ENCODE measurements around the gene AMMECR1L. TPM values are rescaled to one million over a fixed set of nuclear protein-coding genes. Genes with fewer than 3 reads are reported as not detected.

AMMECR1L gene
- total and polyA plus RNA-seq, 10 of the 15 experiments (the other 5 are each of a cell fraction or from before 2014, with no cell fraction given), result 2.7 to 12.1 (median 8.0) TPM

- TF ChIP-seq, protein P1, sequence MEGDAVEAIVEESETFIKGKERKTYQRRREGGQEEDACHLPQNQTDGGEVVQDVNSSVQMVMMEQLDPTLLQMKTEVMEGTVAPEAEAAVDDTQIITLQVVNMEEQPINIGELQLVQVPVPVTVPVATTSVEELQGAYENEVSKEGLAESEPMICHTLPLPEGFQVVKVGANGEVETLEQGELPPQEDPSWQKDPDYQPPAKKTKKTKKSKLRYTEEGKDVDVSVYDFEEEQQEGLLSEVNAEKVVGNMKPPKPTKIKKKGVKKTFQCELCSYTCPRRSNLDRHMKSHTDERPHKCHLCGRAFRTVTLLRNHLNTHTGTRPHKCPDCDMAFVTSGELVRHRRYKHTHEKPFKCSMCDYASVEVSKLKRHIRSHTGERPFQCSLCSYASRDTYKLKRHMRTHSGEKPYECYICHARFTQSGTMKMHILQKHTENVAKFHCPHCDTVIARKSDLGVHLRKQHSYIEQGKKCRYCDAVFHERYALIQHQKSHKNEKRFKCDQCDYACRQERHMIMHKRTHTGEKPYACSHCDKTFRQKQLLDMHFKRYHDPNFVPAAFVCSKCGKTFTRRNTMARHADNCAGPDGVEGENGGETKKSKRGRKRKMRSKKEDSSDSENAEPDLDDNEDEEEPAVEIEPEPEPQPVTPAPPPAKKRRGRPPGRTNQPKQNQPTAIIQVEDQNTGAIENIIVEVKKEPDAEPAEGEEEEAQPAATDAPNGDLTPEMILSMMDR (IDR thresholded peaks at IDR 0.05 in 2 of 3, conservative IDR thresholded peaks at IDR 0.05 in 1 of 3; ENCODE audit: control insufficient read depth in 2 of 3, extremely low read depth in 1 of 3, insufficient read depth in 1 of 3, low read depth in 3 of 3, low read length in 3 of 3), result no peak
These were observed 7.7 kb upstream of the AMMECR1L start (continued) for GRCh38 chr2:127893494-127893893.

- intact Hi-C loops (cut with micrococcal nuclease; ENCODE audit: unreplicated experiment), result no loop called here
- BruUV-seq (replicated peaks), result no TSS peak
- POLR2A ChIA-PET, result no interaction called here
These were observed 7.3 kb upstream of the AMMECR1L start for GRCh38 chr2:127893033-127893432.

More at GRCh38 chr2:127893033-127893432, 7.3 kb upstream of the AMMECR1L start:
- Histone ChIP-seq H4K20me1 (ENCODE audit: control insufficient read depth, insufficient read depth) (no peaks in the 10 kb centered on the region), H3K79me2 (ENCODE audit: control insufficient read depth, insufficient read depth, low read length) (no peaks in the 10 kb centered on the region), H3K27me3 (replicated peaks in 1 of 2; ENCODE audit: control insufficient read depth in 2 of 2, insufficient read depth in 2 of 2, low read length in 1 of 2) (no peaks in the 10 kb centered on the region), H2AFZ (ENCODE audit: control insufficient read depth, low read depth, low read length) (no peak overlapping the region), H3K4me2 (ENCODE audit: control insufficient read depth, insufficient read depth) (no peak overlapping the region), H3K27ac (ENCODE audit: control insufficient read depth, insufficient read depth) (no peak overlapping the region), H3K4me1 (ENCODE audit: control insufficient read depth, insufficient read depth, low read length) (no peaks in the 10 kb centered on the region), H3K4me3 (no peak overlapping the region), H3K36me3 (ENCODE audit: control insufficient read depth in 2 of 2, insufficient read depth in 2 of 2, low read length in 1 of 2) (no peaks in the 10 kb centered on the region), H3K9ac (ENCODE audit: control insufficient read depth, insufficient read depth, low read length) (no peak overlapping the region), H3K9me3 (replicated peaks; ENCODE audit: control insufficient read depth, insufficient read depth, low read length) (no peaks in the 10 kb centered on the region)
- ChIA-PET SMC1A (ENCODE audit: uncharacterized antibody, unreplicated experiment) (no interaction called here), CTCF (no interaction called here), RAD21 (ENCODE audit: unreplicated experiment) (no interaction called here)
- DNase-seq (ENCODE audit: low read depth, low spot score), result no peak
- TF ChIP-seq BRCA1 (IDR thresholded peaks at IDR 0.05; ENCODE audit: low read depth, low read length) (no peak), ATF2 (IDR thresholded peaks at IDR 0.05; ENCODE audit: low read length) (no peak), NFYB (IDR thresholded peaks at IDR 0.05; ENCODE audit: insufficient read depth, low read depth, low read length) (no peak), ZNF217 (IDR thresholded peaks at IDR 0.05) (no peak), EP300 (IDR thresholded peaks at IDR 0.05; ENCODE audit: borderline replicate concordance in 1 of 2, control insufficient read depth in 1 of 2, low read depth in 2 of 2, low read length in 2 of 2) (no peak), WRNIP1 (IDR thresholded peaks at IDR 0.05; ENCODE audit: borderline replicate concordance, low read depth, low read length) (no peak)
- TF ChIP-seq, protein P2, sequence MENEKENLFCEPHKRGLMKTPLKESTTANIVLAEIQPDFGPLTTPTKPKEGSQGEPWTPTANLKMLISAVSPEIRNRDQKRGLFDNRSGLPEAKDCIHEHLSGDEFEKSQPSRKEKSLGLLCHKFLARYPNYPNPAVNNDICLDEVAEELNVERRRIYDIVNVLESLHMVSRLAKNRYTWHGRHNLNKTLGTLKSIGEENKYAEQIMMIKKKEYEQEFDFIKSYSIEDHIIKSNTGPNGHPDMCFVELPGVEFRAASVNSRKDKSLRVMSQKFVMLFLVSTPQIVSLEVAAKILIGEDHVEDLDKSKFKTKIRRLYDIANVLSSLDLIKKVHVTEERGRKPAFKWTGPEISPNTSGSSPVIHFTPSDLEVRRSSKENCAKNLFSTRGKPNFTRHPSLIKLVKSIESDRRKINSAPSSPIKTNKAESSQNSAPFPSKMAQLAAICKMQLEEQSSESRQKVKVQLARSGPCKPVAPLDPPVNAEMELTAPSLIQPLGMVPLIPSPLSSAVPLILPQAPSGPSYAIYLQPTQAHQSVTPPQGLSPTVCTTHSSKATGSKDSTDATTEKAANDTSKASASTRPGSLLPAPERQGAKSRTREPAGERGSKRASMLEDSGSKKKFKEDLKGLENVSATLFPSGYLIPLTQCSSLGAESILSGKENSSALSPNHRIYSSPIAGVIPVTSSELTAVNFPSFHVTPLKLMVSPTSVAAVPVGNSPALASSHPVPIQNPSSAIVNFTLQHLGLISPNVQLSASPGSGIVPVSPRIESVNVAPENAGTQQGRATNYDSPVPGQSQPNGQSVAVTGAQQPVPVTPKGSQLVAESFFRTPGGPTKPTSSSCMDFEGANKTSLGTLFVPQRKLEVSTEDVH (IDR thresholded peaks at IDR 0.05; ENCODE audit: low read depth, partially characterized antibody), result no peak
- in situ Hi-C loops (cut with MboI), result no loop called here
- ATAC-seq, result no peak
- WGBS (ENCODE audit: insufficient coverage, insufficient replicate concordance, low lambda C conversion rate, missing lambda C conversion rate), result 29% methylated on average over 14 of the region's 14 CpGs
- no peak for FAIRE-seq
